Tibial nerve (tissue), 3 donors: ENCODE measurements around the gene C1orf198.

Experiments used
- CTCF ChIP-seq, 5 experiments: fragments of 200-600 bp in 3 of 5; fragments of 450-650 bp in 2 of 5; sonication (generic) in 3 of 5; IDR thresholded peaks; one replicate each; pipeline ENCODE4 v1.5.1; 2016 to 2019; ENCODE audit warnings: antibody characterized with exemption in 5 of 5, mild to moderate bottlenecking in 3 of 5, moderate library complexity in 2 of 5
- POLR2A ChIP-seq, 2 donors: fragments of 450-650 bp; IDR thresholded peaks; one replicate each; pipeline ENCODE4 v1.6.1; 2017; ENCODE audit warnings: antibody characterized with exemption in 2 of 2, mild to moderate bottlenecking in 2 of 2, moderate library complexity in 2 of 2

GRCh38 chr1:230905733-230906132 is 37.4 kb upstream of the C1orf198 start:
- TF ChIP-seq CTCF (IDR thresholded peaks at IDR 0.05) (no peak), POLR2A (IDR thresholded peaks at IDR 0.05) (no peak)
